ENCODE results near the gene MRAP2.

DNA sequence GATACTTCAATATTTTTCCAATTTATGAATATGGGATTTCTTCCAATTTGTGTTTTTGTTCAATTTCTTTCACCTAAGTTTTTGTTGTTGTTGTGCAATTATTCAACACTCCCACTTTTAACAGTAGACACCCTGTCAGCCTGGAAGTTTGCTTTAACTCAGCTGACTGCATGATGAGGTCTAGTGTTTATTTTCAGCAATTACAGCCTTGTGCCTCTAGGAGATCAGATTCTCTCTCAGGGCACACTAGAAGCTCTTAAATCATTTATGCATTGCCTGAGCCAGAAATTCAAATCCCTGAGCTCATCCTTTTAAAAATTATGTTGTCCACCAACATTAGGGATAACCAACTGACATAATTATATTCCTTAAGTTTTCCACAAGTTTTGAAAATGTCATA lies 85.7 kb downstream of the MRAP2 start:
- TF ChIP-seq TAF1 (IDR thresholded peaks at IDR 0.05; ENCODE audit: borderline replicate concordance, insufficient read depth, low read length) (no peak), POLR2AphosphoS5 (IDR thresholded peaks at IDR 0.05; ENCODE audit: low read depth, low read length) (no peak), SIN3A (IDR thresholded peaks at IDR 0.05; ENCODE audit: borderline replicate concordance, insufficient read depth, low read length) (no peak), FOXP2 (optimal IDR thresholded peaks at IDR 0.05; ENCODE audit: borderline replicate concordance, extremely low read depth, extremely low read length, insufficient read depth) (no peak)
- TF ChIP-seq, protein P1, sequence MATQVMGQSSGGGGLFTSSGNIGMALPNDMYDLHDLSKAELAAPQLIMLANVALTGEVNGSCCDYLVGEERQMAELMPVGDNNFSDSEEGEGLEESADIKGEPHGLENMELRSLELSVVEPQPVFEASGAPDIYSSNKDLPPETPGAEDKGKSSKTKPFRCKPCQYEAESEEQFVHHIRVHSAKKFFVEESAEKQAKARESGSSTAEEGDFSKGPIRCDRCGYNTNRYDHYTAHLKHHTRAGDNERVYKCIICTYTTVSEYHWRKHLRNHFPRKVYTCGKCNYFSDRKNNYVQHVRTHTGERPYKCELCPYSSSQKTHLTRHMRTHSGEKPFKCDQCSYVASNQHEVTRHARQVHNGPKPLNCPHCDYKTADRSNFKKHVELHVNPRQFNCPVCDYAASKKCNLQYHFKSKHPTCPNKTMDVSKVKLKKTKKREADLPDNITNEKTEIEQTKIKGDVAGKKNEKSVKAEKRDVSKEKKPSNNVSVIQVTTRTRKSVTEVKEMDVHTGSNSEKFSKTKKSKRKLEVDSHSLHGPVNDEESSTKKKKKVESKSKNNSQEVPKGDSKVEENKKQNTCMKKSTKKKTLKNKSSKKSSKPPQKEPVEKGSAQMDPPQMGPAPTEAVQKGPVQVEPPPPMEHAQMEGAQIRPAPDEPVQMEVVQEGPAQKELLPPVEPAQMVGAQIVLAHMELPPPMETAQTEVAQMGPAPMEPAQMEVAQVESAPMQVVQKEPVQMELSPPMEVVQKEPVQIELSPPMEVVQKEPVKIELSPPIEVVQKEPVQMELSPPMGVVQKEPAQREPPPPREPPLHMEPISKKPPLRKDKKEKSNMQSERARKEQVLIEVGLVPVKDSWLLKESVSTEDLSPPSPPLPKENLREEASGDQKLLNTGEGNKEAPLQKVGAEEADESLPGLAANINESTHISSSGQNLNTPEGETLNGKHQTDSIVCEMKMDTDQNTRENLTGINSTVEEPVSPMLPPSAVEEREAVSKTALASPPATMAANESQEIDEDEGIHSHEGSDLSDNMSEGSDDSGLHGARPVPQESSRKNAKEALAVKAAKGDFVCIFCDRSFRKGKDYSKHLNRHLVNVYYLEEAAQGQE (IDR thresholded peaks at IDR 0.05; ENCODE audit: insufficient read depth in 1 of 2, low read depth in 2 of 2, low read length in 2 of 2), result no peak

Data from PFSK-1 (cell line).